Fibroblast of skin of abdomen (primary cell): ENCODE measurements around the gene SUN5.

Experiments
- DNase-seq: peaks from one replicate; pipeline ENCODE4 v3.0.0-alpha.2; 2013

SUN5 gene

GRCh38 chr20:33026072-33026778, 22.0 kb upstream of the SUN5 start:
- DNase-seq = no peak

- no peak for DNase-seq
These were observed 21.2 kb upstream of the SUN5 start for GRCh38 chr20:33025318-33025876.

GRCh38 chr20:33024609-33025317, 20.5 kb upstream of the SUN5 start:
- no peak for DNase-seq

GRCh38 chr20:33024243-33024560, 20.0 kb upstream of the SUN5 start:
- DNase-seq = no peak

- no peak for DNase-seq
These were observed 19.4 kb upstream of the SUN5 start for GRCh38 chr20:33023439-33024242.

GRCh38 chr20:33022694-33023438, 18.6 kb upstream of the SUN5 start:
- no peak for DNase-seq

GRCh38 chr20:33022289-33022688, 18.1 kb upstream of the SUN5 start:
- DNase-seq = no peak

- no peak for DNase-seq
These were observed 17.6 kb upstream of the SUN5 start for GRCh38 chr20:33021879-33022278.

- DNase-seq = no peak
These were observed 16.3 kb upstream of the SUN5 start for GRCh38 chr20:33020278-33021161.

GRCh38 chr20:33019465-33020277, 15.4 kb upstream of the SUN5 start:
- no peak for DNase-seq

- no peak for DNase-seq
These were observed 14.1 kb upstream of the SUN5 start for GRCh38 chr20:33018169-33018931.

- DNase-seq = no peak
These were observed 13.3 kb upstream of the SUN5 start for GRCh38 chr20:33017542-33017941.

GRCh38 chr20:33016581-33017109, 12.4 kb upstream of the SUN5 start:
- no peak for DNase-seq

GRCh38 chr20:33015700-33016580, 11.7 kb upstream of the SUN5 start:
- DNase-seq = no peak

GRCh38 chr20:33015114-33015484, 10.9 kb upstream of the SUN5 start:
- no peak for DNase-seq

- DNase-seq = no peak
These were observed 10.3 kb upstream of the SUN5 start for GRCh38 chr20:33014336-33015113.

- DNase-seq = no peak
These were observed 9.6 kb upstream of the SUN5 start for GRCh38 chr20:33013701-33014326.
